ENCODE data around the gene ALPK1.
"Not testable (repeated sequence)": the region's sequence is repeated elsewhere in the genome, so short reads cannot be mapped to it uniquely, and the experiment has no call there.

The ALPK1 gene

GRCh38 chr4:112379306-112379705, 82.1 kb downstream of the ALPK1 start:
- peak; percentile 92 for DNase-seq (ENCODE audit: low spot score)

- DNase-seq (ENCODE audit: low spot score), result no peak
These were observed 85.0 kb downstream of the ALPK1 start for GRCh38 chr4:112381996-112382692.

GRCh38 chr4:112386071-112386470, 88.9 kb downstream of the ALPK1 start:
- DNase-seq (ENCODE audit: low spot score), result no peak

GRCh38 chr4:112402098-112402497, 104.9 kb downstream of the ALPK1 start:
- no peak for DNase-seq (ENCODE audit: low spot score)

GRCh38 chr4:112403101-112403945, 106.2 kb downstream of the ALPK1 start:
- DNase-seq (ENCODE audit: low spot score), result no peak

GRCh38 chr4:112410364-112410763, 113.2 kb downstream of the ALPK1 start:
- DNase-seq (ENCODE audit: low spot score), result no peak

- DNase-seq (ENCODE audit: low spot score), result no peak
These were observed 113.6 kb downstream of the ALPK1 start for GRCh38 chr4:112410804-112411203.

GRCh38 chr4:112411781-112412550, 114.8 kb downstream of the ALPK1 start:
- peak; percentile 55 for DNase-seq (ENCODE audit: low spot score)

GRCh38 chr4:112416464-112416863, 119.3 kb downstream of the ALPK1 start:
- DNase-seq (ENCODE audit: low spot score), result no peak

GRCh38 chr4:112418092-112418491, 120.9 kb downstream of the ALPK1 start:
- DNase-seq (ENCODE audit: low spot score), result peak; percentile 51

GRCh38 chr4:112421911-112422310, 124.7 kb downstream of the ALPK1 start:
- DNase-seq (ENCODE audit: low spot score), result no peak

GRCh38 chr4:112422644-112423043, 125.5 kb downstream of the ALPK1 start:
- DNase-seq (ENCODE audit: low spot score), result no peak

GRCh38 chr4:112423591-112423990, 126.4 kb downstream of the ALPK1 start:
- no peak for DNase-seq (ENCODE audit: low spot score)

GRCh38 chr4:112425823-112426222, 128.7 kb downstream of the ALPK1 start:
- DNase-seq (ENCODE audit: low spot score), result no peak

- DNase-seq (ENCODE audit: low spot score), result no peak
These were observed 129.2 kb downstream of the ALPK1 start for GRCh38 chr4:112426416-112426815.

- DNase-seq (ENCODE audit: low spot score), result no peak
These were observed 134.0 kb downstream of the ALPK1 start for GRCh38 chr4:112431158-112431557.

GRCh38 chr4:112436987-112437386, 139.8 kb downstream of the ALPK1 start:
- DNase-seq (ENCODE audit: low spot score), result no peak

- DNase-seq (ENCODE audit: low spot score), result not testable (repeated sequence)
These were observed 145.1 kb downstream of the ALPK1 start for GRCh38 chr4:112442226-112442625.

- no peak for DNase-seq (ENCODE audit: low spot score)
These were observed 151.3 kb downstream of the ALPK1 start for GRCh38 chr4:112448306-112449132.

GRCh38 chr4:112449708-112450107, 152.5 kb downstream of the ALPK1 start:
- DNase-seq (ENCODE audit: low spot score), result no peak

GRCh38 chr4:112451104-112451503, 153.9 kb downstream of the ALPK1 start:
- no peak for DNase-seq (ENCODE audit: low spot score)

GRCh38 chr4:112451831-112452230, 154.7 kb downstream of the ALPK1 start:
- no peak for DNase-seq (ENCODE audit: low spot score)

Data from ecto neural progenitor cell (in vitro differentiated cells).